ENCODE results near the gene AFF3. TPM values are rescaled to one million over a fixed set of nuclear protein-coding genes. Genes with fewer than 3 reads are reported as not detected.
A peak's percentile ranks its signal among the peaks of the same experiment; 100 is the strongest.

AFF3 gene
- total RNA-seq, 1 donor from 2014 or later: 12.2 TPM

GRCh38 chr2:100107906-100108647 lies 34.3 kb downstream of the AFF3 start:
- Mint-ChIP-seq H3K36me3 (ENCODE audit: low read depth, unreplicated experiment) (no peaks in the 10 kb centered on the region), H3K27ac (ENCODE audit: unreplicated experiment) (no peak overlapping the region), H3K9me3 (ENCODE audit: unreplicated experiment) (peaks cover 4% of the 10 kb centered on the region), H3K27me3 (ENCODE audit: unreplicated experiment) (peaks cover 13% of the 10 kb centered on the region), H3K4me1 (ENCODE audit: unreplicated experiment) (peaks cover 38% of the 10 kb centered on the region), H3K4me3 (ENCODE audit: unreplicated experiment) (no peak overlapping the region)
- no peak for TF ChIP-seq CTCF (IDR thresholded peaks at IDR 0.05; ENCODE audit: unreplicated experiment)
- DNase-seq (ENCODE audit: low spot score): no peak

GRCh38 chr2:100107440-100107839 lies 35.0 kb downstream of the AFF3 start:
- Mint-ChIP-seq H3K4me1 (ENCODE audit: unreplicated experiment) (peaks cover 38% of the 10 kb centered on the region), H3K4me3 (ENCODE audit: unreplicated experiment) (no peak overlapping the region), H3K36me3 (ENCODE audit: low read depth, unreplicated experiment) (no peaks in the 10 kb centered on the region), H3K27ac (ENCODE audit: unreplicated experiment) (no peak overlapping the region), H3K27me3 (ENCODE audit: unreplicated experiment) (peaks cover 12% of the 10 kb centered on the region), H3K9me3 (ENCODE audit: unreplicated experiment) (peaks cover 4% of the 10 kb centered on the region)
- no peak for DNase-seq (ENCODE audit: low spot score)
- no peak for TF ChIP-seq CTCF (IDR thresholded peaks at IDR 0.05; ENCODE audit: unreplicated experiment)

- Mint-ChIP-seq H3K4me1 (ENCODE audit: unreplicated experiment) (peaks cover 38% of the 10 kb centered on the region), H3K27ac (ENCODE audit: unreplicated experiment) (peak overlapping the region; percentile 76), H3K27me3 (ENCODE audit: unreplicated experiment) (peaks cover 11% of the 10 kb centered on the region), H3K4me3 (ENCODE audit: unreplicated experiment) (no peak overlapping the region), H3K36me3 (ENCODE audit: low read depth, unreplicated experiment) (no peaks in the 10 kb centered on the region), H3K9me3 (ENCODE audit: unreplicated experiment) (peaks cover 4% of the 10 kb centered on the region)
- peak; percentile 21 for DNase-seq (ENCODE audit: low spot score)
- no peak for TF ChIP-seq CTCF (IDR thresholded peaks at IDR 0.05; ENCODE audit: unreplicated experiment)
Observed at GRCh38 chr2:100106460-100106859, 35.9 kb downstream of the AFF3 start.

- H3K4me1 Mint-ChIP-seq (ENCODE audit: unreplicated experiment): peaks cover 38% of the 10 kb centered on the region
- TF ChIP-seq CTCF (IDR thresholded peaks at IDR 0.05; ENCODE audit: unreplicated experiment): no peak
Observed at GRCh38 chr2:100105678-100106054, 36.7 kb downstream of the AFF3 start.

More at GRCh38 chr2:100105678-100106054, 36.7 kb downstream of the AFF3 start:
- peaks cover 11% of the 10 kb centered on the region for H3K27me3 Mint-ChIP-seq (ENCODE audit: unreplicated experiment)
- peak overlapping the region; percentile 89 for H3K4me3 Mint-ChIP-seq (ENCODE audit: unreplicated experiment)
- DNase-seq (ENCODE audit: low spot score): no peak
- no peaks in the 10 kb centered on the region for H3K36me3 Mint-ChIP-seq (ENCODE audit: low read depth, unreplicated experiment)
- peak overlapping the region; percentile 41 for H3K27ac Mint-ChIP-seq (ENCODE audit: unreplicated experiment)
- H3K9me3 Mint-ChIP-seq (ENCODE audit: unreplicated experiment): peaks cover 4% of the 10 kb centered on the region
